Heart right ventricle (tissue), 16 donors: ENCODE results near the gene NBEAL2. TPM values are rescaled to one million over a fixed set of nuclear protein-coding genes. Genes with fewer than 3 reads are reported as not detected.
A peak's percentile ranks its signal among the peaks of the same experiment; 100 is the strongest.

Experiments used
- ATAC-seq, 8 donors: fragments of 200-7000 bp; cut with Tn5 transposase; one replicate each; pipeline ENCODE4 v1.9.1; 2020; ENCODE audit warnings: mild to moderate bottlenecking in 8 of 8, moderate library complexity in 8 of 8, moderate number of reproducible peaks in 1 of 8
- DNase-seq, 2 donors: peaks; one replicate each; pipeline ENCODE4 v3.0.0-alpha.2; 2020
- H3K27ac ChIP-seq, 10 donors: fragments of 200-600 bp; sonication (generic) in 2 of 10; one replicate each; pipeline versions ENCODE4 v1.5.0 to v1.8.0; 2020 to 2022; ENCODE audit warnings: mild to moderate bottlenecking in 3 of 10
- H3K27me3 ChIP-seq, 7 donors: fragments of 200-600 bp; one replicate each; pipeline ENCODE4 v1.8.0; 2021 to 2022; ENCODE audit warnings: mild to moderate bottlenecking in 2 of 7
- H3K36me3 ChIP-seq, 9 donors: fragments of 200-600 bp; sonication (generic) in 1 of 9; one replicate each; pipeline versions ENCODE4 v1.5.0 to v1.8.0; 2020 to 2022; ENCODE audit warnings: mild to moderate bottlenecking in 2 of 9
- H3K4me1 ChIP-seq, 9 donors: fragments of 200-600 bp; sonication (generic) in 1 of 9; one replicate each; pipeline versions ENCODE4 v1.5.0 to v1.8.0; 2020 to 2022; ENCODE audit warnings: mild to moderate bottlenecking in 4 of 9
- H3K4me3 ChIP-seq, 10 donors: fragments of 200-600 bp; sonication (generic) in 2 of 10; one replicate each; pipeline versions ENCODE4 v1.5.0 to v1.8.0; 2020 to 2022; ENCODE audit warnings: mild to moderate bottlenecking in 7 of 10, moderate library complexity in 2 of 10
- H3K9me3 ChIP-seq, 11 donors: fragments of 200-600 bp in 10 of 11; sonication (generic) in 2 of 11; one replicate each; pipeline versions ENCODE4 v1.5.0 to v1.8.0; 2013 to 2022; ENCODE audit warnings: mild to moderate bottlenecking in 2 of 11, control low read depth in 1 of 11, moderate library complexity in 1 of 11
- CTCF ChIP-seq, 9 donors: fragments of 200-600 bp; sonication (generic) in 2 of 9; IDR thresholded peaks; one replicate each; pipeline versions ENCODE4 v1.5.0 to v1.8.0; 2021 to 2022; ENCODE audit warnings: antibody characterized with exemption in 9 of 9, mild to moderate bottlenecking in 5 of 9, moderate library complexity in 1 of 9
- WGBS, 2 donors: extraction: QIAGEN DNeasy Blood & Tissue Kit; methylation state at CpG; one replicate each; pipeline ENCODE4 v1.1.7; 2013; ENCODE audit warnings: inconsistent platforms in 1 of 2; 5-methylcytosine and 5-hydroxymethylcytosine counted together
- intact Hi-C, 10 donors: fragments of 100-400 bp; cut with DNase I; formaldehyde crosslinking; loops; one replicate each; pipeline versions ENCODE4 v1.11.1 to v1.14.2; 2022
- polyA plus RNA-seq, 2 donors: library from polyadenylated mRNA; stranded (reverse); fragments of 200-250 nt; gene quantifications; one replicate each; pipeline ENCODE4 v1.2.3, GENCODE V29; 2013
- total RNA-seq, 10 donors: library from RNA; stranded (reverse); fragmentation: NEBNext Ultra II Directional in 3 of 10; extraction: Animal tissue kit (Norgen Biotek cat#: 25700) in 3 of 10; gene quantifications; one replicate each; pipeline versions ENCODE4 v1.2.1 to v1.2.4, GENCODE V29; 2021 to 2023
- donor health status: Arrhythmogenic right ventricular cardiomyopathy.
- donor health status: ischemic (EF 13 %, LVEDD 7.1; RV severe dilation, severe dysfunction).
- donor health status: healthy with polysubstance abuse.
- donor health status: DM: no; HTN: yes; CAD: no.
- donor health status: DM: no; HTN: no; CAD: no.
- donor health status: ischemic (EF 25% LVEDD 6.9; RV normal size, moderate dysfunction).
- donor health status: ischemic (EF 25% LVEDD 5.7; RV mildly dilated, moderate dysfunction).
- donor health status: healthy.
- donor health status: DM: yes; HTN: yes; CAD: no.
- donor health status: Ischemic cardiomyopathy.
- donor health status: ischemic (EF 35%, LVEDD 5.7; RV mildly dilated, moderate dysfunction).
- donor health status: nonischemic (EF 11% LVEDD 7.7; RV severe dilation, severe dysfunction).
- donor health status: DM: yes; HTN: yes; CAD: no.
- donor health status: PGD.
- donor health status: ischemic (EF 29% LVEDD 5.4; RV normal size, mild dysfunction).
- donor health status: nonischemic (EF 23%, LVEDD 6.1; RV moderate dilation, normal function).

The NBEAL2 gene
- total and polyA plus RNA-seq, 12 donors = 7.6 to 51.1 (median 13.7) TPM

DNA sequence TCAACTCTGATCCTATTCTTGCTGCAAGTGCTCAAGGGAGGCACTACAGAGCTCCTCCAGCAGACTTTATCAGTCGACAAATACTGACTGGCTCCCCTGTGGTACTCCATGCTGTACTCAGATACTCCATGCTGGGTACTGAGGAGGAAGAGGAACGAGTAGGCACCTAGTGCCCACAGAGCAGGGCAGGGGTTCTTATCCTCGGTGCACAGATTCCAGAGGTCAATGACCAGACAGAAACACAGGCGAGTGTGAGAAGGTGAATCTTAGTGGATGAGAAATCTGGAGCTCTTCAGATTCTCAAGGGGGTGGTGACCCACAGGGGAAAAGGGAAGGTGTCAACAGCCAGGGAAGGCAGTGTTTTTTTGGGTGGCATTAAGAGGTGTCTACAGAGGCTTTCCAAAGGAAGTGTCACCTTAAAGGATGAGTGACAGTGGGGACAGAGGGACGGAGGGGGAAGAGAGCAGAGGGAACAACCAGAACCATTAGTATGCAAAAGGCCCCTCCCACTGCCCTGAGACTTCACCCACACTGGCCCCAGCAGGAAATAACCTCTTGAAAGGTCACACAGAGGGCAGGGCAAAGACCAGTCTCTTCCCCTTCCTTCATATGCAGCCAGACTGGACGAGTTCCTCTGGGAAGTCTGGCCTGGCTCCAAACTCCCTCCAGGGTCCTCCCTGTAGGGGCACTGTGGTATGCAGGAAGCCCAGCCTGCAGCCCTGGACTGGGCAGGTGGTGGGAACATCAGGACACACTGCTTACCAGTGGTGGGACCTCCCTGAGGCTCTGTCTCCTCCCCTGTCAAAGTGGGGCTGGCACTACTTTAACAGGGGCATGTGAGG lies 30.4 kb upstream of the NBEAL2 start:
- peak overlapping the region; percentile 55 to 92 (median 84) for H3K27ac ChIP-seq
- peaks cover 0 to 20% (median 0%) of the 10 kb centered on the region in 9 donors for H3K36me3 ChIP-seq
- H3K4me3 ChIP-seq = peak overlapping the region in 1 of 10 donors; percentile 1
- peak in 1 of 2 donors; percentile 51 for DNase-seq
- peak in 7 of 8 donors; percentile 21 to 58 (median 43) for ATAC-seq
- no peak for TF ChIP-seq CTCF (IDR thresholded peaks at IDR 0.05)
- intact Hi-C loops = loop anchor here in 1 of 10 donors (2.0 kb wide), 1 partner anchor 18 kb away; no protein-coding TSS in a partner anchor
- WGBS, 2 donors = 28 to 37% methylated on average over 6 of the region's 6 CpGs
- no peaks in the 10 kb centered on the region for H3K9me3 ChIP-seq
- H3K4me1 ChIP-seq = peaks cover 35 to 95% (median 89%) of the 10 kb centered on the region in 9 donors
- H3K27me3 ChIP-seq = no peaks in the 10 kb centered on the region

GRCh38 chr3:46950177-46950576 lies 29.3 kb upstream of the NBEAL2 start:
- no peak for TF ChIP-seq CTCF (IDR thresholded peaks at IDR 0.05)
- 95 to 100% methylated on average over 2 of the region's 2 CpGs for WGBS, 2 donors
- Histone ChIP-seq H3K36me3 (peaks cover 0 to 20% (median 0%) of the 10 kb centered on the region in 9 donors), H3K4me1 (peaks cover 35 to 95% (median 89%) of the 10 kb centered on the region in 9 donors), H3K27me3 (no peaks in the 10 kb centered on the region), H3K9me3 (no peaks in the 10 kb centered on the region), H3K27ac (peak overlapping the region in 8 of 10 donors; percentile 5 to 92 (median 76)), H3K4me3 (no peak overlapping the region)
- DNase-seq (no peak), ATAC-seq (no peak)
- intact Hi-C loops = no loop called here

GRCh38 chr3:46950650-46951241 lies 28.7 kb upstream of the NBEAL2 start:
- intact Hi-C loops = no loop called here
- Histone ChIP-seq H3K9me3 (no peaks in the 10 kb centered on the region), H3K4me3 (no peak overlapping the region), H3K4me1 (peaks cover 35 to 97% (median 92%) of the 10 kb centered on the region in 9 donors), H3K27ac (peak overlapping the region in 9 of 10 donors; percentile 5 to 92 (median 31)), H3K27me3 (no peaks in the 10 kb centered on the region), H3K36me3 (peaks cover 0 to 15% (median 0%) of the 10 kb centered on the region in 9 donors)
- DNase-seq = no peak
- 65 to 69% methylated on average over 7 of the region's 7 CpGs for WGBS, 2 donors
- ATAC-seq = no peak
- TF ChIP-seq CTCF (IDR thresholded peaks at IDR 0.05) = no peak

GRCh38 chr3:46952813-46953212 lies 26.7 kb upstream of the NBEAL2 start:
- 70 to 74% methylated on average over 2 of the region's 2 CpGs for WGBS, 2 donors
- ATAC-seq (no peak), DNase-seq (no peak)
- Histone ChIP-seq H3K27me3 (no peaks in the 10 kb centered on the region), H3K4me3 (no peak overlapping the region), H3K36me3 (peaks cover 0 to 6% (median 0%) of the 10 kb centered on the region in 9 donors), H3K4me1 (peaks cover 25 to 96% (median 92%) of the 10 kb centered on the region in 9 donors), H3K27ac (peak overlapping the region in 4 of 10 donors; percentile 15 to 67 (median 40)), H3K9me3 (no peaks in the 10 kb centered on the region)
- TF ChIP-seq CTCF (IDR thresholded peaks at IDR 0.05) = no peak
- intact Hi-C loops = no loop called here
